OCI-M1 (cell line): ENCODE measurements around the gene MAT2A.

Experiments used
- DNase-seq: peaks from one replicate; lab custom pipeline; 2025; lab: John Stamatoyannopoulos, UW

Gene MAT2A

DNA sequence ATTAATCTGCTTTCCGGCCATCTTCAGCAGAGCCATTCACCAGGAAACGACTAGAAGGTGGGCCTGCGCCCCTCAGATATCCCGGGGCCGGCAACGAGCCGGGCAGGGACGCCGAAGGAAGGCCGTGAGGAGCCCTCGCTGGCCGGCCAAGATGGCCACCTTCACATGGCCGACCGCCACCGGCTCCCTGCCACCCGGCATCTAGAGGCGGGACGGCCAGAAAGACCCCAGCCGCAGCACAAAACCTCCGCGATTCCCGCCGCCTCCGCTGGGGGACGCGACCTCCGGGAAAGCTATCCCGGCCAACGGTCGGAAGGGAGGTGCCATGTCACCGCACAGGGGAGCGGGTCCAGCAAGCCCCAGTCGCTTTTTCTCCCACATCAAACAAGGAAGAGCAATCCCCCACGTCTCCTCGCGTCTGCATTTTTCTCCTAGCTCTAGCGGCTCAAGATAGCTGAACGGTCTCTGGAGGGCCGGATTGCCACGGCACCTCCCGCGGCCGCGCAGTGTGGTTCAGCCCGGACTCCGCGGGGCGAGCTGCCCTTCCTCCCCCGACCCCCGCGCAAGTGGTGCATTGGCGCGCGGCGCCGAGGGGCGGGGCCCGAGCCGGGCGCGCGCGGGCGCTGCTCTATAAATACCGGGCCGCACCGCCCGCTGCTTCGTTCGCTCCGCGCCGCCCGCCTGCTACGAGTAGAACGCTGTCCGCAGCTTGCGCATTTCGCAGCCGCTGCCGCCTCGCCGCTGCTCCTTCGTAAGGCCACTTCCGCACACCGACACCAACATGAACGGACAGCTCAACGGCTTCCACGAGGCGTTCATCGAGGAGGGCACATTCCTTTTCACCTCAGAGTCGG lies at the start of gene MAT2A:
Gene MAT2A (plus strand): TSS at position 662 of the 854 bp plus-strand sequence. CDS start 120 bp downstream, at position 782.
- DNase-seq = peak; percentile 93

GRCh38 chr2:85490861-85491755 lies 47.9 kb upstream of the MAT2A start:
- no peak for DNase-seq

DNA sequence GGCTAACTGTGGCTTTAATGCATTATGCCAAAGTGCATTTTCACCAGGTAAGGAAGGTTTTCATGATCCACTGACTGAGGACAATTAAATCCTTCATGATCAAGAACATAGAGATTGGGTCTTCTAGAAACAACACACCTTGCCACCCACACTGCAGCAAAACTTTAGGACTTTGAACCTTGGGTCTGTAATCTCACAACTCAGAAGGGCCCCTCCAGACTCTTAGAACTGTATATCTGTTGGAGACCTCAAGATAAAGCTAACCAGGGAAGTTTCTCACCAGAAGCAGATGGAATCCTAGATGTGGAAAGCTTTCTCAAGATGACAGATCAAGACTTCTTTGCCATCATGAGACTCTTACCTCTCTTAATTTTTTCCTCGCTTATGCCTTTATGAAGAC lies 42.5 kb upstream of the MAT2A start:
- DNase-seq = no peak

DNA sequence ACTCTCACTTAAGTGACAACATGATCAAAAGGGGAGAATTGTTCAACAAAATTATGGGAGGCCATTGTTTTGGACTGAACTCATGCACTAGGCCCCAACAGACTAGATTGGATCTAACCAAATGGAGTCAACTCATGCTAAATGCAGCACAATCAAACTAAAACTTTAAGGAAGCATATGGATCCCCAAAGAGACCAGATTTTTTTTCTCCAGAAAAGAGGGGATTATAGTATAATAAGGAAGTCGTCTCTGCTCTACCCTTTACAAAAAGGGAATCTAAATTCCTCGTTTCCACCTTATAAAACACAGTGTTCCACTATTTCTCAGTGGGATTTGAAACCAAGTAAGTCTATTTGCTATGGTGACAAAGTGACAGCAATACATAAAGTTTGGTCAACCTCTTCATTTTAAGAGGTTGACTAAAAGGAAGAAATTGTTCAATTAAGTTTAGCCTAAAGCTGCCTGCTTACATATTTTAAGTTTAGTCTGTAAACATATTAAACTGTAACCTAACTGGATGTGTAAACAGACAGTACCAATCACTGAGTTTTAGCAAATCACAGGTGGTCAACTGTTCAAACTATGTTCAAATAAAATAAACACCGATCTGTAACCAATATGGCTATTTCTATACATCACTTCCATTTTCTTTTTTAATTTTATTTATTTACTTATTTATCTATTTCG lies 40.9 kb upstream of the MAT2A start:
- DNase-seq = no peak

GRCh38 chr2:85501248-85501647 lies 37.7 kb upstream of the MAT2A start:
- peak; percentile 75 for DNase-seq

GRCh38 chr2:85502720-85503119 lies 36.2 kb upstream of the MAT2A start:
- no peak for DNase-seq

GRCh38 chr2:85503168-85503850 lies 35.7 kb upstream of the MAT2A start:
- DNase-seq = no peak

DNA sequence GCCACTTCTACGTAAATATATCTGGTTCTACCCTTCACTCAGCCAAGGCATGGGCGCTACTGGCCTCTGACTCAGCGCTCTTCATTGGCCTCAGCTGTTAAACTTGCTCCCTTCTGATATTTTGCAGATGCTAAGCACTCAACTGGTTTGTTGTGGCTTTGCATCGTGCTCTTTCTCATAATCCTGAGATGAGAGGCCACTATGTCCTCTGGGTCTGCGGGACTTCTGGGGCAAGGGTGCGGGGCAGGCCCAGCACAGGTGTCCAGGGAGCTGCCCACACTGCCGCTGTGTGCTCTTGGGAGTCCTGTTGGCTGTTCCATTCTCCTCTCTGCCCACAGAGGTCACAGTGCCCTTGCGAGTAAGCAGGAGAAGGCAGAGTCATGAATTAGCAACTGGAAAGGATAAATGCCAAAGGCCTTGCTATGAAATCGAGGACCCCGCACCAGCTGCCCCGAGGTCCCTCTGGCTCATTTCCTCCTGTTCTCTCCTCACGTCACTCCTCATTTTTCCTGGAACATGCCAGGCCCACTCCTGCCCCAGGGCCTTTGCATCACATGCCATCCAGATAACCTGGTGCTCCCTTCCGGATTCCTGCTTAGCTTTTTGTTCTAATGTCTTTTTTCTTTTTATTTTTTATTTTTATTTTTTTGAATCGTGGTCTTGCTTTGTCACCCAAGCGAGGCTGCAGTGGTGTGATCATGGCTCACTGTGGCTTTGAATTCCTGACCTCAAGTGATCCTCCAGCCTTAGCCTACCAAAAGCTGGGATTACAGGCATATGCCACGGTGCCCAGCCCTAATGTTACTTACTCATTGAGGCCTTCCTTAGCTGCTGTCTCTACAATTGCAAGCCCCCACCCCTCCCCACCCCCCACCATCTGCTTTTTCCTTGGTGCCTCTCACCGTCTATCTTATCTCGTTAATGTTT lies 34.9 kb upstream of the MAT2A start:
- no peak for DNase-seq

DNA sequence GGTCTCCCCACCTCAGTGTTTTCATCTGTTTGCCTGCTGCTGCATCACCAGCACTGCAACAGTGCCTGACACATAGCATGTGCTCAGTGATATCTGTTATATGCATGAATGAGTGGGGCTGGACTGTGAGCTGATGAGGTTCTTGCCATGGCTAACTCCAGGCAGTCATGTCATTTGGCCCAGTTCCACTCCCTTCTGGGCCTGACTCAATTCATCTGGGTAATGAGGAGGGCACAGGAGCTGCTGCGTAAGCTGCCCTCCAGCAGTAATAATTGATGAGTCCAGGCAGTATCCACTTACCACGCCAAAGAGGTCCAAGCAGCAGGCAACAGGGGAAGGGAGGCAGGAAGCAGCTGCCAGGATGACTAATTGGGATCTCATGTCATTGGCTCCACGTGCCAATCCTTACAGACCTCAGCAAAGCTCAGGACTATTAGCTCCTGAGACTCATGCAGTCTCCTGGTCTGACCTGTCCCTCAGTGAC lies 34.1 kb upstream of the MAT2A start:
- no peak for DNase-seq

DNA sequence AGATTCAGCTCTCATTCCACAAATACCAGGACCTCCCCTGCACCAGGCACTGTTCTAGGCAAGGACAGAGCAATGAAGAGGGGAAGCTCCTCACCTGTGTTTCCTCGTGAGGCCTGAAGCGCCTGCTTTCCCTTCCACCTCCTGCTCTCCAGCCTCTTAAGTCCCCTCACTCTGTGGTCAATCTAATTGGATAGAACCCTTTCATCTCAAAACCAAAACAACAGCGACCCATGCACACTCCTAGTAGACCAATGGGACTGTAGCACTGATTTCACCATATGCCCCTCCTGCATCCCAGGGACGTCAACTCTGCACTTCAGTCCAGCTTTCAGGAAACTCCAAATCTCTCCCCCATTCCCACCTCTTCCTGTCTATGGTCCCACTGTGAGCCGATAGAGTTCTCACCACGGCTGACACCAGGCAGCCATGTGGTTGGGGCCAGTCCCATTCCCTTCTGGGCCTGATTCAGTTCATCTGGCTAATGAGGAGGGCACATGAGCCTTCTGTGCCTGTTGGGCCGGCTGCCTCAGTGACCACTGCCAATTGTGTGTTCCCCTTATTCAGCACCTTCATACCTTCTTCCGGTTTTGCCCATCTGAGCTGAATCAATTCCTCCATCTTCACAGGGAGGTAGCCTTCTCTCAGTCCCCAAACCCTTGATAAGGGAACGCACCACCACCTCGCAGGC lies 33.3 kb upstream of the MAT2A start:
- no peak for DNase-seq

DNA sequence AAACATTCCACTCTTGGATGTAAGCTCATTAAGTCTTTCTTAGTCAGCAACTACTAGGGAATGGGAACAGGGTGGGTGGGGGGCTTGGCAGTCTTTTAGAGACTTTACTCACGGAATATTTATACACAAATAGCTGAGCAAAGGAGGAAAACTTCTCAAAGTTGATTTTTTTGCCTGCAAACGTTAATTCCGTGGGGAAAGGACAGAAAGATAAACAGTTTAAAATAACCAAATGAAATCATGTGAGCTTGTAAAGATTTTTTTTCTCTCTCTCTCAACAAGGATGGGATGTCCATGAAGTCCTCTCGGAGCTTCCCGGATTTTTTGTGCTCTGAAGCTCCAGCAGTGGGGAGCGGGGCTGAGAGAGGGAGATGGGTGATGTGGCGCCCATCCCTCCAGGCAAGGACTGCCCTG lies 32.2 kb upstream of the MAT2A start:
- DNase-seq = no peak

DNA sequence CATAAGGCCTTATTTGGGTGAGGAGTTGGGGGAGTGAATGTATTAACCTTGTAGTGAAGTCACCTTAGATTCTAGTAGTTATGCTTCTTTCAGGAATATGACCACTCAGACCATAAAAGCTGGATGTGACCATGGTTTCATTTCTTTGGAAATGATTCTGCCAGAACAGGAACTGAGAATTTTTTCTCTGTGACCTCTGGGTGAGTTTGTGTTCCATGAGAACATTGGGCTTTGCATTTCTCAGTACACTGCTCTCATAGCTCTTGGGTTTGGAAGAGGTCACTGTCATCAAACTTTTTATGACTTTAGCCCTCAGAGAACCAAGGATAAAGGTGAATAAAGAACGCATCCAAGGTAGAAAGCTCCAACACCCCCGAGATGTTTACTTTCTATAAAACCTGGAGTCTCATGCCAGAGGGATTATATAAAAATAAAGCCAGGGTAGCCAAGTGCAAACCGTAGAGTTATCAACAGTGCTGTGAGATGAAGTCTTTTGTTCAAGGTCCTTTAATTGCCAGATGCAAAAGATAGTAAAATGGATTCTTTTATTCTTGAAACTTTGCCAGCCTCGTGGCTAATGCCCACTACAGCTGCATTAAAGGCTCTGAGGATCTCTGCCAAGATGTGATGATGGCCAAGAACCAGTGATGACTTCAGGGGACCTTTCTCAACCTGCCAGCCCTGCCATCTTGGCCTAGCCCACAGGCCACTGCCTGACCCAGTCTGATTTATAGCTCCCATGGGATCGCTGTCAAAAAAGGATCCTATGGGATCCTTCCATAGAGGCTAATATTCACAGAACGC lies 27.8 kb upstream of the MAT2A start:
- no peak for DNase-seq

DNA sequence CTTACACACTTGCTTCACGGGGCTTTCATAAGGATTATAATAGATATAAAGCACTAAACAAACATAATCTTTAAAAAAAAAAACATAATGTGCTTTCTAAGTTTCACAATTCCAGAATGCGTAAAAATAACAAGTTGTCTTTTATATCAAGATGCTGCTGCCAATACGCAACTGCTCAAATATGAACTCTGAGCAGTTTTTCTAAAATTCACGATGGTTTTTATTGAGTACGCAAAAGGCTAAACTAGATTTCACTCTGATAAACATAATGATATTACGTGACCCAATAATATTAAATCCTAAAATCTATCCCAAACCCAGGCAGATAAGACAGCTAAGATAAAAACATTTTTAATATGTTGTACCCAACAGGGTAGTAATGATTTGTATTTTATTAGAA lies 24.6 kb upstream of the MAT2A start:
- no peak for DNase-seq

- no peak for DNase-seq
Measured at GRCh38 chr2:85516653-85517389, 22.1 kb upstream of the MAT2A start.

GRCh38 chr2:85522090-85522647 lies 16.8 kb upstream of the MAT2A start:
- DNase-seq = no peak

DNA sequence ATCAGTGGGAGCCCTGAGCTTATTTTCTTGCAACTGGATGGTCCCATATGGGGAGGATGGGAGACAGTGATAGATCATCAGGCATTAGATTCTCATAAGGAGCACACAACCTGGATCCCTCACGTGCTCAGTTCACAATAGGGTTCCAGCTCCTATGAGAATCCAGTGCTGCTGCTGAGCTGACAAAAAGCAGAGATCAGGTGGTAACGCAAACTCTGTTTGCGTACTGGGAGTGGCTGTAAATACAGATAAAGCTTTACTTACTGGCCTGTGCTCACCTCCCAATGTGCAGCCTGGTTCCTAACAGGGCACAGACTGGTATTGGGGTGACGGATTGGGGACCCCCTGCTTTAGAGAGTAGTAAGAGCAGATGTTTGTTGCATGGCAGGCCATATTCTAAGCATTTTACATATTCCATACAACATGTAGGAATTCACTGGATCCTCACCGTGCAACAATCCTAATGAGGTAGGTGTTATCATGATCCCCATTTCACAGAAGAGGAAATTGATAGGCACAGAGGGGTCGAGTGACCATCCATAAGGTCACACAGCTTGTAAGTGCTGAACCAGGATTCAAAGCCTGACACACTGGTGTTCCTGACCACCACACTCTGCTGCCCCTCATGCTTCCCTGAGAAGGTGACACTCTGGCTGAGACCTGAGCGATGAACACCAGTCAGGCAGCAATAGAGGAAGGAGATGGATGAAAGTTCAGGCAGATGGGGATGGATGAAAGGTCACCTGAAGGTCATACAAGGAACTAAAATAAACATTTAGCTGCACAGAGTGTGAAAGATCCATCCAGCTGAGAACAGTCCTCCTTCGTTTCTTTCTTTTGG lies 15.7 kb upstream of the MAT2A start:
- no peak for DNase-seq

GRCh38 chr2:85523903-85524335 lies 15.0 kb upstream of the MAT2A start:
- DNase-seq = no peak
